HG03095 (cell line): ENCODE data around the gene CDC5L.
"Not testable (repeated sequence)": the region's sequence is repeated elsewhere in the genome, so short reads cannot be mapped to it uniquely, and the experiment has no call there.

Experiments used
- ATAC-seq: cut with Tn5 transposase; IDR thresholded peaks from one replicate; pipeline ENCODE4 v1.9.1; 2021; ENCODE audit warnings: moderate library complexity; ENCODE audit not compliant: unreplicated experiment

The CDC5L gene

DNA sequence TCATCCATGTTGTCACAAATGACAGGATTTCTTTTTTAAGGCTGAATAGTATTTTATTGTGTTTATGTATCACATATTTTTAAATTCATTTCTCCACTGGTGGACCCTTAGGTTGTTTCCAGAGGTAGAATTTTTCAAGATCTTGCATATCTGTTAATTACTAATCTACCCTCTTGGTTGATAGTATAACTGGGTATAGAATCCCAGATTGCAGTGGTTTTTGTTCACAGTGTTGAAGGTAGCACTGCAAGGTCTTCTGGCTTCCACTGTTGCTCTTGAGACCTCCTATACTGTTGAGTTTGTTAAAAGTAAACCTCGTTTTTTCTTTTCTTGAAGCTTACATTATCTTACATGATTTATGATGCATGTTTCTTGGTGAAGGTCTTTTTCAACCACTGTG, 22.9 kb downstream of the CDC5L start:
- no peak for ATAC-seq

DNA sequence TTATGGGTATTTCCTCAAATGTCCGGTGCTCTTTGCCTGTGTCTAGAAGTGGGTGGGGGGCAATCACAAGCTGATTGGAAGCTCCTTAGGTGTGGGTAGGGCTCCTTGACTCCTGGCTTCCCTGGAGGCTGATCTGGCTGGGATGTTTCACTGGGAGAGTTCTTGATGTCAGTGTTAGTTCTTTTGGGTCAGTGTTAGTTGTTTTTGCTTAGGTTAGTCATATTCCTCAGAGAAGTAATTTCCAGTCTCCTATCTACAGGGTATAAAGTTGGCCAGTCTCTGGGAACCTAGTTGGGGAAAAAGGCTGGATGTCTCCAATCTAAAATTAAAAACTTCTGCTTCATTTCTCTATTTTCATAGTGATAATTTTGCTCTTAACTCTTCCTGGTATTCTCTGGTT, 23.6 kb downstream of the CDC5L start:
- no peak for ATAC-seq

- no peak for ATAC-seq
These were observed 27.9 kb downstream of the CDC5L start for GRCh38 chr6:44415449-44415848.

- ATAC-seq: no peak
These were observed 28.5 kb downstream of the CDC5L start for GRCh38 chr6:44415873-44416502.

GRCh38 chr6:44422531-44422930, 35.0 kb downstream of the CDC5L start:
- no peak for ATAC-seq

DNA sequence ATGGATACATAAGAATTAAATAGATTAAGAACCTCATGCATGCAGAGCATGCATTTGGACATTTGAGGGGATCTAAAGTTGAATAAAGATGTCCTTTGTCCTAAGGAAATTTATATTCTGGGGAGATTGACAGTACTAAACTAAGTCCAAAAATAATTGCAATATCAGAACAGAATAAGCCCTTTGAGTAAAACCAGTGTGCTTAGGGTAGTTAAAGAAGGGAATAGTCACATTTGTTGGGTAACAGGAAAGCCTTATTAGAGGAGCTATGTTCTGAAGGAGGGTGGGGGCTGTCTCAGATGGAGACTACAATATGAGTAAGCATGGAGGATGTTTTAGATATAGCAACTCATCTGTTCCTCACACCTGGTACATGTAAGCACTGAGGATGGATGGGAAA, 35.8 kb downstream of the CDC5L start:
- no peak for ATAC-seq

DNA sequence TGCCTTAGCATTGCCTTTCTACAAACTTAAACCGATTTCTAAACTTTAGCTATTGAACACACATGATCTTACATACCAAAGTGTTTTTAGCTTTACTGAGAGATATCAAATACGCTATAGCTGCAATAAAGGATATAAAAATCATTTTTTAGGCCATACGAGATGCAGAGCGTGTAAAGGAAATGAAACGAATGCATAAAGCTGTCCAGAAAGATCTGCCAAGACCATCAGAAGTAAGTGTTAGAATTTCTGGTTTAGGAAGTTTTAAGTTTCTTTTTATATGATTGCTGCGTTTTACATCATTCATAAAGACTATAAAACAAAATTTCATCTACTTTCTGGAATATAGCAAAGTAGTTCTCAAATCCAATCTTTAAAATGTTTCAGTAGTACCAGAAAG, 38.4 kb downstream of the CDC5L start:
- no peak for ATAC-seq

DNA sequence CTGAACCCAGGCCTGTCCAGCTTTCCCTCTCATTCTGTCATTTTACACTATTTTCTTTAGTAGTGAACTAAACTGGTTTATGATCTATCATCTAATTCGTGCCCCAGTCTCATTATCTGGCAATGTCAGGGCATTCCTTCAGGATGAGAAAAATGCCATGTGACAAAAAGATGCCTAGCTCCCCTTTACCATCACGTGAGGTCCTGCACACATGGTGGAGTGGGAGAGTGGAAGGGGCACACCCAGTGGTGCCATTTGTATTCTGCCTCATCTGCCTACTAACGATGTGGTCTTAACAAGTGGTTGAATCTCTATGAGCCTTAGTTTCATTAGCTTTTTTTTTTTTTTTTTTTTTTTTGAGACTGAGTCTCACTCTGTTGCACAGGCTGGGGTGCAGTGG, 41.2 kb downstream of the CDC5L start:
- no peak for ATAC-seq

DNA sequence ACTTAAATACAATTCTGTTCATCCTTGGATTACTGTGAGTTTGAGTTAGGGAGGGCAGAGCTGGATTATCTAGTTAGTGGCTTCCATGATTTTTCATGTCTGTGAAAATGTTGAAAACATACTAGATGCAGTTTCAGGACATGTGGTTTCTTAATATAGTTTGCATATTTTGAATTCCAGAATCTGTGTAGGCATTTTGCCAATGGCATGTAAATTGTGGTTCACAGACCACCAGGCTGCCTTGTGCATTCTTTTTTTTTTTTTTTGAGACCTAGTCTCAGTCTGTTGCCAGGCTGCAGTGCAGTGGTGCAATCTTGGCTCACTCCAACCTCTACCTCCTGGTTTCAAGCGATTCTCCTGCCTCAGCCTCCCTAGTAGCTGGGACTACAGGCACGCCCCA, 42.8 kb downstream of the CDC5L start:
- no peak for ATAC-seq

DNA sequence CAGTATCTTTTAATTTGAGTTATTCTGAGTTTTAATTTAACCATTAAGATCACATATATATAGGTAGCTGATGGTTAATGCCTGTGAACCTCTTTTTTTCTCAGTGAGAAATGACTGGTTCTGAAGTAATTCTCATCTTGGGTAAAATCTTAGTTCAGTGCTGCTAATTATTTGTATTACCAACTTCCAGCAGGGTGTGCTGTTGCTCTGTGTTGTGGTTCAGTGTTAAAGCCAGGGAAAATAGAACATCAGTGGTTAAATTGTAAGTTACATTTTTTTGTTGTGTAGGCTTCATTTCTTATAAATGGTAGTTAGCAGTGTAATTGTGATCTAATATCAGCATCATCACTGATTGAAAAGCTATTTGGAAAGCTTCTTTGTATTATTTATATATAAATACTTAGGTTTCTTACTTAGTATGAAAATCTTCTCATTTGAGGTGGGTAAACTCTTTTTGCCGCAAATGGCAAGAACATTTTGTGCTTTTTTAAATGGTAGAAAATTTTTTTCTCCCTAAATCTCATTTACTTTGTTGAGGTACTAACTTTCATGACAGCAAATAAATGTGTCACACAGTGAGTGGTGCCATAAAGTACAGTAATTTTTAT, 43.7 kb downstream of the CDC5L start:
- no peak for ATAC-seq

GRCh38 chr6:44432227-44432626, 44.7 kb downstream of the CDC5L start:
- ATAC-seq: no peak

DNA sequence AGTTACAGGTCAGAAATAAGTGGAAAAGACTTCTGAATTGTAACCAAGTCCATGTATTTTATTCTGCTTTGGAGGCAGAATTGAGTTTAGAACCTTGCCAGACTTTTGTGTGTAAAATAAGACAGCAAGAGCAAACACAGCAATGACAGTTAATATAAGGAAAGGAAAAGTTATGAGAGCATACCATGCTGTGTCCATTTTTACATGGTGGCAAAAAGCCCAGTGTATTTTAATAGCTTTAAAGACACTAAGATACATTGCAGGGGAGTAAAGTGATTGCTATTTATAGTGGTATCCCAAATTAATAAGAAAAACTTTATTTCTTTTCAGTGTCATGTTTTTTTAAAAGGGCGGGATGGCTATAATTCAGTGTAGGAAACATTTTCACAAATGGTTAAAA, 45.2 kb downstream of the CDC5L start:
- ATAC-seq: no peak

- ATAC-seq: no peak
These were observed 48.0 kb downstream of the CDC5L start for GRCh38 chr6:44435500-44435899.

DNA sequence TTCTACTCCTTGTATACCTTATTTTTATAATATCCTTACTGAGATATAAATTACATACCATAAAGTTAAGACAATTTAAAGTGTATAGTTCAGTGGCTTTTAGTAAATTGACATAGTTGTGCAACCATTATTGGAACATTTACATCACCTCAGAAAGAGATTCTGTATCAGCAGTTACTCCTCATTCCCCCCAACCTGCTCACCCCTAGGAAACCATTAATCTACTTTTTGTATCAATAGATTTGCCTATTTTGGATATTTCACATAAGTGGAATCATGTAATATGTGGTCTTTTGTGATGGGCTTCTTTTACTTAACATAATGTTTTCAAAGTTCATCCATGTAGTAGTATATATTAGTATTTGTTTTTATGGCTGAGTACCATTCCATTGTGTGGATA, 51.3 kb downstream of the CDC5L start:
- ATAC-seq: no peak

DNA sequence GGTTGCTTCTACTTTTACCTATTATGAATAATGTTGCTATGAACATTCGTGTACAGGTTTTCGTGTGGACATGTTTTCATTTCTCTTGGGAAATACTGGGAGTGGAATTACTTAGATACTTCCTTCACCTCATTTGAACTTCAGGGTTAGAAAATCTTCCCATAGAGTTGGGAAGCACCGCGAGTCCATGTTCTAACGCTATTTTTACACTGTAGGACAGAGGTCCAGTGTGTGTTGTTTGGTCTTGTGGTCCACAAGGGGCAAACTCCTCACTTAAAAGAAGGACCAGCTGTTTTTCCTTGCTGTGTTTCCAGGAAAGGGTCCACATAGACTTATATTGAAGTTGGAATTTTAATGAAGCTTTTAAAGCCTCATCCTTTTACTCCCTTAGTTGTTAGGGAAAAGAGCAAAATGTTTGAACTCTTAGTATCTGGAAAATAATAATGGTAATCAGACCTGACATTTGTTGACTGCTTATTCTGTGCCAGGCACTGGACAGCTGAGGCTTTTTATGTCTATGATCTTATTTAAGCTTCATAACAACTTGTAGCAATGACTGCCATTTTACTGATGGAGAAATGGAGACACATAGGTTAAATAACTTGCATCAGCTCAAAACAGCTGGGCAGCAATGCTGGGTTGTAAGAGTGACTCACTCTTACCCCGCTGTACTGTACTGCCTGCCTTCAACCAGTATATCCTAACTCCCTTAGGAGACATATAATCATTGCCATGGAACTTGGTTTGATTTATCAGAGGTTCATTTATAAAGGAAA, 52.0 kb downstream of the CDC5L start:
- no peak for ATAC-seq

DNA sequence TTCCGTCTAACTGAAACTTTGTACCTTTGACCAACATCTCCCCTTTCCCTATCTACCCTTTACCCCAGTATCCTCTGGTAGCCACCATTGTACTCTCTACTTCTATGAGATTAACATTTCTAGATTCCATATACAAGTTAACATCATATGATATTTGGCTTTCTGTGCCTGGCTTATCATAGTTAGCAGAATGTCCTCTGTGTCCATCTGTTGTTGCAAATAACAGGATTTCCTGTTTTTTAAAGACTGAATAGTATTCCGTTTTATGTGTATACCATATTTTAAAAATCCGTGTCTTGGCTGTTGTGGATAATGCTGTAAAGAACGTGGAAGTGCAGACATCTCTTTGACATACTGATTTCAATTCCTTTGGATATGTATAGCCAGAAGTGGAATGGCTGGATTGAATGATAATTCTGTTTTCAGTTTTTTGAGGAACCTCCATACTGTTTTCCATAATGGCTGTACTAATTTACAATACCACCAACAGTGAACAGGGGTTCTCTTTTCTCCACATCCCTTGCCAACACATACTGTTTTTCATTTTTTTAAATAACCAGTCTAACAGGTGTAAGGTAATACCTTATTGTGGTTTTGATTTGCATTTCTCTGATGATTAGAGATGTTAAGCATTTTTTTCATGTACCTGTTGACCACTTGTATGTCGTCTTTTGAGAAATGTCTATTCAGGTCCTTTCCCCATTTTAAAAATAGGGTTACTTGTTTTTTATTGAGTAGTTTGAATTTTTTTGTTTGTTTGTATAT, 53.8 kb downstream of the CDC5L start:
- ATAC-seq: no peak

DNA sequence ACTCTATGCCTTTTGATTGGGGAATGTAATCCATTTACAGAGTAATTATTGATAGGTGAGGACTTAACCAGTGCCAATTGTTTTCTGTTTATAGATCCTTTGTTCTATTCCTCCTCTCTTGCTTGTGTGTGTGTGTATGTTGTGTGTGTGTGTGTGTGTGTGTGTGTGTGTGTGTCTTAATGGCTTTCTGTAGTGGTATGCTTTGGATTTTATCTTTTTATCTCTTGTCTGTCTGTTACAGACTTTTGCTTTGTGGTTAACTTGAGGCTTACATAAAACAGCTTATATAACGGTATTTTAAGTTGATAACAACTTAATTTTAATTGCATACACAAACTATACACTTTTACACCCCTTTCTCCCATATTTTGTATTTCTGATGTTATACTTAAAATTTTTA, 54.7 kb downstream of the CDC5L start:
- no peak for ATAC-seq

- ATAC-seq: no peak
These were observed 55.4 kb downstream of the CDC5L start for GRCh38 chr6:44442833-44443444.

GRCh38 chr6:44444853-44445252, 57.3 kb downstream of the CDC5L start:
- no peak for ATAC-seq

DNA sequence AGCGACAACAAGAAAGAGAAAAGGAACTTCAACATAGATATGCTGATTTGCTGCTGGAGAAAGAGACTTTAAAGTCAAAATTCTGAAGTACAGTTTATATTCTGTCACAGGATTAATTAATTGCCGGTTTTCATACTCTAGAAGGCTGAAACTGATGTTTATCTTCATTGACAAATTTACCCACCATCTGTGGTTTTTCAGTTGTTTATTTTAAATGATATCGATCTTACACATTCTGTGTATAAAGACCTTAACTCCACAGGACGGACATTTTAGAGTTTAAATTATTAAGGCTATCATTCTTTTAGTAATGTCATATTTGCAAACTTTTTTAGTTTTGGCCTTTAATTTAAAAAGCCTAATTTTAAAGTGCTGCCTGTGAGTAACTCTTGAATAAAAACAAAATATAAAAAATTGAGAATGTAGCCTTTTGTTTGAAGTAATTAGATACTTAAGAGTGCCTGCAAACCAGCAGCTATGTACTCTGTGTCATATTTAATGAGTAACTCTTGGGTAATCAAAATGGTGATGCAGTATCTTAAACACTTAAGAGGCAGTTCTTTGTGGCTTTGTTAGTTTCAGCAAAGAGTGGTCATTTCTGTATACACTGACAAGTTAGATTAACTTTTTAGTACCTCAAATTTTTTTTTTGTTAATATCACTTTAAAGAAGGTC, 59.3 kb downstream of the CDC5L start:
- ATAC-seq: no peak

GRCh38 chr6:44449181-44449580, 61.7 kb downstream of the CDC5L start:
- not testable (repeated sequence) for ATAC-seq
